Panc1 (cell line): Measurements from ENCODE around the gene KIF15. TPM values are rescaled to one million over a fixed set of nuclear protein-coding genes. Genes with fewer than 3 reads are reported as not detected.

Experiments
- ATAC-seq: fragments of 200-7000 bp; cut with Tn5 transposase; 2 replicates; pipeline ENCODE4 v1.9.1; 2020; ENCODE audit warnings: mild to moderate bottlenecking, moderate library complexity
- BruUV-seq: library from RNA; stranded (reverse); fragments of 400-500 nt; replicated peaks from 2 replicates; lab custom pipeline; 2021; lab: Mats Ljungman, UMichigan
- CTCF ChIA-PET: fragments of 300-600 bp; sonication (Branson Sonifier 250); formaldehyde crosslinking; loops from one replicate; lab custom pipeline; 2022; ENCODE audit warnings: antibody characterized with exemption; lab: Charles Lee
- POLR2A ChIA-PET: fragments of 300-600 bp; sonication (Branson Sonifier 250); formaldehyde crosslinking; loops from one replicate; lab custom pipeline; 2022; ENCODE audit warnings: antibody characterized with exemption; lab: Charles Lee
- DNase-seq: peaks from one replicate; pipeline ENCODE4 v3.0.0-alpha.2; 2010; ENCODE audit warnings: low read depth, low spot score
- H3K27ac ChIP-seq: 2 replicates; pipeline ENCODE4 v1.5.1; 2011; ENCODE audit warnings: mild to moderate bottlenecking, low read length, inconsistent platforms
- H3K27me3 ChIP-seq: fragments of 200-500 bp; sonication (Bioruptor generic); 2 replicates; pipeline ENCODE4 v1.6.0; 2014; ENCODE audit warnings: low read length, inconsistent platforms; ENCODE audit not compliant: control insufficient read depth, insufficient read depth
- H3K36me3 ChIP-seq: fragments of 200-500 bp; sonication (Bioruptor generic); 2 replicates; pipeline ENCODE4 v1.5.1; 2014; ENCODE audit warnings: inconsistent platforms, mild to moderate bottlenecking, low read length, moderate library complexity; ENCODE audit not compliant: control insufficient read depth, insufficient read depth
- H3K4me1 ChIP-seq: 2 replicates; pipeline ENCODE4 v1.5.1; 2011; ENCODE audit warnings: inconsistent platforms, mild to moderate bottlenecking, low read length, moderate library complexity; ENCODE audit not compliant: control insufficient read depth, insufficient read depth
- H3K4me3 ChIP-seq, 2 experiments: 2 replicates each; pipeline ENCODE4 v1.5.1; 2011 to 2012; ENCODE audit warnings: low read depth in 2 of 2, low read length in 2 of 2, mild to moderate bottlenecking in 2 of 2, inconsistent platforms in 1 of 2, moderate library complexity in 1 of 2
- H3K9me3 ChIP-seq: fragments of 200-500 bp; sonication (Bioruptor generic); 2 replicates; pipeline ENCODE4 v1.5.1; 2014; ENCODE audit warnings: low read depth, mild to moderate bottlenecking, inconsistent platforms, low read length, moderate library complexity; ENCODE audit not compliant: control insufficient read depth, insufficient read depth
- CTCF ChIP-seq: fragments of 450-650 bp; IDR thresholded peaks from 2 replicates; pipeline ENCODE4 v1.5.1; 2017; ENCODE audit warnings: mild to moderate bottlenecking
- POLR2AphosphoS5 ChIP-seq: IDR thresholded peaks from 2 replicates; pipeline ENCODE4 v1.6.1; 2012; ENCODE audit warnings: mild to moderate bottlenecking, low read depth, low read length, moderate library complexity
- REST ChIP-seq, 2 experiments: IDR thresholded peaks; 2 replicates each; pipeline ENCODE4 v1.6.1; 2011 to 2012; ENCODE audit warnings: low read depth in 2 of 2, control low read depth in 1 of 2, low read length in 1 of 2, mild to moderate bottlenecking in 1 of 2, moderate library complexity in 1 of 2; ENCODE audit not compliant: insufficient read depth in 1 of 2
- SIN3A ChIP-seq: IDR thresholded peaks from 2 replicates; pipeline ENCODE4 v1.6.1; 2012; ENCODE audit warnings: low read depth, mild to moderate bottlenecking, low read length, moderate library complexity, borderline replicate concordance; ENCODE audit not compliant: insufficient read depth
- TCF7L2 ChIP-seq: IDR thresholded peaks from 2 replicates; pipeline ENCODE4 v1.6.1; 2011; ENCODE audit warnings: mild to moderate bottlenecking, low read depth, low read length, inconsistent platforms
- in situ Hi-C: cut with HindIII; loops from 2 replicates; pipeline ENCODE4 v1.10.0; 2016; ENCODE audit warnings: low sequenced_read_pairs, low pct_unique_long_range_greater_than_20kb
- intact Hi-C: fragments of 100-400 bp; cut with micrococcal nuclease; formaldehyde crosslinking; loops from one replicate; pipeline ENCODE4 v1.10.0; 2022; ENCODE audit not compliant: unreplicated experiment
- total RNA-seq: library from RNA; stranded (reverse); gene quantifications from one replicate; pipeline ENCODE4 v1.2.1, GENCODE V29; 2021; ENCODE audit not compliant: unreplicated experiment

The KIF15 gene
- total RNA-seq, 1 experiment from 2014 or later = 12.2 TPM

- in situ Hi-C loops (no loop called here), intact Hi-C loops (no loop called here)
- Histone ChIP-seq H3K27ac (no peak within 1 kb of the TSS), H3K27me3 (no peaks in the 10 kb centered on the region), H3K36me3 (no peaks in the 10 kb centered on the region), H3K4me3 (no peak within 1 kb of the TSS), H3K9me3 (no peaks in the 10 kb centered on the region), H3K4me1 (no peaks in the 10 kb centered on the region; the same call in 1 of the 2 replicates)
- BruUV-seq = no TSS peak
- TF ChIP-seq REST (IDR thresholded peaks at IDR 0.05; ENCODE audit: insufficient read depth in 1 of 2, low read depth in 2 of 2, low read length in 1 of 2) (no peak), CTCF (no peak), TCF7L2 (no peak), POLR2AphosphoS5 (no peak), SIN3A (no peak)
- DNase-seq (no peak), ATAC-seq (no peak)
- ChIA-PET POLR2A (no interaction called here), CTCF (no interaction called here)
Measured at GRCh38 chr3:44874308-44874707, 112.7 kb downstream of the KIF15 start, which contains the start of gene TGM4. Gene TGM4, plus strand, starts transcription at chr3:44874608. Its CDS starts 71 bp downstream, at chr3:44874679.

- intact Hi-C loops = no loop called here
- in situ Hi-C loops = no loop called here
- POLR2A ChIA-PET = no interaction called here
- Histone ChIP-seq H3K36me3 (no peaks in the 10 kb centered on the region), H3K4me3 (no peak overlapping the region), H3K4me1 (no peaks in the 10 kb centered on the region), H3K27me3 (no peaks in the 10 kb centered on the region), H3K9me3 (no peaks in the 10 kb centered on the region), H3K27ac (no peak overlapping the region)
- CTCF ChIA-PET = no interaction called here
- DNase-seq = no peak
- TF ChIP-seq REST (IDR thresholded peaks at IDR 0.05; ENCODE audit: insufficient read depth in 1 of 2, low read depth in 2 of 2, low read length in 1 of 2) = no peak
- no peak for TF ChIP-seq SIN3A
- no peak for TF ChIP-seq POLR2AphosphoS5
- no peak for TF ChIP-seq CTCF
- TF ChIP-seq TCF7L2 = no peak
- no TSS peak for BruUV-seq
- no peak for ATAC-seq
Measured at GRCh38 chr3:44875596-44875995, 114.0 kb downstream of the KIF15 start.
